ENCODE data around the gene TFF2. TPM values are rescaled to one million over a fixed set of nuclear protein-coding genes. Genes with fewer than 3 reads are reported as not detected.

Gene TFF2
- polyA plus RNA-seq, 1 of the 3 experiments (the other 2 are of a cell fraction), result not detected

DNA sequence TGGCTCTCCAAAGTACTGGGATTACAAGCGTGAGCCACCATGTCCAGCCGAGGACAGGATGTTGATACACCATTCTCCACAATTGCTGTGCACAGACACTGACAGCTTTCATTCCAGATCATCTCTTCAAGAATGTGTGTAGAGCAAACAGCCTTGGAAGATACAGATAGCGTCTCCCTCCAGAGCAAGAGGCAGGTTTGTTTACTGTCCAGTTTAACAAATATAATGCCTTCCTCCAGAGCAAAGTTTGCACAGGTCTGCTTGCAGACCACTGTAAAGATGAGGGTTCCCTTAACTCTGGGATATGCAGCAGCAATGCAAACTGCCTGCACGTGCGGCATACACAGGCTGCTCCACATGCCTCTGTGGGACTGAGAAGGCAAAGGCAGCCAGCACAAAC is 40.5 kb upstream of the TFF2 start:
- Histone ChIP-seq H3K9ac (no peak overlapping the region), H3K4me3 (ENCODE audit: low read depth in 2 of 2, low read length in 1 of 2) (no peak overlapping the region), H3K4me2 (no peak overlapping the region), H3K36me3 (replicated peaks in 1 of 2; ENCODE audit: control insufficient read depth in 1 of 2, insufficient read depth in 2 of 2, low read length in 1 of 2) (no peaks in the 10 kb centered on the region), H3K27me3 (ENCODE audit: insufficient read depth) (no peaks in the 10 kb centered on the region), H3K79me2 (ENCODE audit: insufficient read depth) (no peaks in the 10 kb centered on the region), H3K4me1 (ENCODE audit: control insufficient read depth in 1 of 2, insufficient read depth in 2 of 2, low read depth in 1 of 2, low read length in 1 of 2) (no peaks in the 10 kb centered on the region), H2AFZ (ENCODE audit: low read depth) (no peak overlapping the region), H3F3A (replicated peaks; ENCODE audit: insufficient read depth) (no peaks in the 10 kb centered on the region), H4K20me1 (ENCODE audit: insufficient read depth) (no peaks in the 10 kb centered on the region), H3K9me2 (no peaks in the 10 kb centered on the region), H3K27ac (ENCODE audit: low read depth in 2 of 2, low read length in 1 of 2) (no peak overlapping the region), H3K9me3 (no peaks in the 10 kb centered on the region)
- ChIA-PET POLR2A (no interaction called here), CTCF (no interaction called here)
- 47% methylated on average over 5 of the region's 5 CpGs for WGBS (ENCODE audit: low lambda C conversion rate)
- no peak for DNase-seq
- TF ChIP-seq MXI1 (IDR thresholded peaks at IDR 0.05; ENCODE audit: low read depth, low read length) (no peak), CHD2 (IDR thresholded peaks at IDR 0.05; ENCODE audit: low read length, partially characterized antibody) (no peak), POLR2AphosphoS5 (IDR thresholded peaks at IDR 0.05; ENCODE audit: low read depth, low read length) (no peak)
- TF ChIP-seq, protein P1, sequence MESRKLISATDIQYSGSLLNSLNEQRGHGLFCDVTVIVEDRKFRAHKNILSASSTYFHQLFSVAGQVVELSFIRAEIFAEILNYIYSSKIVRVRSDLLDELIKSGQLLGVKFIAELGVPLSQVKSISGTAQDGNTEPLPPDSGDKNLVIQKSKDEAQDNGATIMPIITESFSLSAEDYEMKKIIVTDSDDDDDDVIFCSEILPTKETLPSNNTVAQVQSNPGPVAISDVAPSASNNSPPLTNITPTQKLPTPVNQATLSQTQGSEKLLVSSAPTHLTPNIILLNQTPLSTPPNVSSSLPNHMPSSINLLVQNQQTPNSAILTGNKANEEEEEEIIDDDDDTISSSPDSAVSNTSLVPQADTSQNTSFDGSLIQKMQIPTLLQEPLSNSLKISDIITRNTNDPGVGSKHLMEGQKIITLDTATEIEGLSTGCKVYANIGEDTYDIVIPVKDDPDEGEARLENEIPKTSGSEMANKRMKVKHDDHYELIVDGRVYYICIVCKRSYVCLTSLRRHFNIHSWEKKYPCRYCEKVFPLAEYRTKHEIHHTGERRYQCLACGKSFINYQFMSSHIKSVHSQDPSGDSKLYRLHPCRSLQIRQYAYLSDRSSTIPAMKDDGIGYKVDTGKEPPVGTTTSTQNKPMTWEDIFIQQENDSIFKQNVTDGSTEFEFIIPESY (IDR thresholded peaks at IDR 0.05; ENCODE audit: borderline replicate concordance, low read depth), result no peak

DNA sequence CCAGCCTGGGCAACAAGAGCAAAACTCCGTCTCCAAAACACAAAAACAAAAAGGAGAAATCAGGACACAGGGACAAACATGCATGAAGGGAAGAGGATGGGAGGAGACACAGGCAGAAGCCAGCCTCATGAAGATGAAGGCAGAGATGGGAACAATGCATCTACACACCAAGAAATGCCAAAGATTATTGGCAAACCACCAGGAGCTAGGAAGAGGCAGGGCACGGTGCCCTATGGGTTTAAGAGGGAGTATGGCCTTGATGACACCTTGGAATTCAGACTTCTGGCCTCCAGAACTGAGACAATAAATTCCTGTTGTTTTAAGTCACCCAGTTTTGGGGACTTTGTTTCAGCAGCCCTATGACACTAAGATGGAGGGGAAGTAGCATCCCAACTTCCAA is 39.9 kb upstream of the TFF2 start:
- no peak overlapping the region for H3K9ac ChIP-seq
- no peaks in the 10 kb centered on the region for H3K9me2 ChIP-seq
- H4K20me1 ChIP-seq (ENCODE audit: insufficient read depth), result no peaks in the 10 kb centered on the region
- no peaks in the 10 kb centered on the region for H3F3A ChIP-seq (replicated peaks; ENCODE audit: insufficient read depth)
- DNase-seq, result no peak
- H3K4me2 ChIP-seq, result no peak overlapping the region
- no peaks in the 10 kb centered on the region for H3K79me2 ChIP-seq (ENCODE audit: insufficient read depth)
- H3K27ac ChIP-seq (ENCODE audit: low read depth in 2 of 2, low read length in 1 of 2), result no peak overlapping the region
- CTCF ChIA-PET, result no interaction called here
- POLR2A ChIA-PET, result no interaction called here
- H3K27me3 ChIP-seq (ENCODE audit: insufficient read depth), result no peaks in the 10 kb centered on the region
- no peak overlapping the region for H2AFZ ChIP-seq (ENCODE audit: low read depth)
- TF ChIP-seq SMC3 (IDR thresholded peaks at IDR 0.05; ENCODE audit: low read depth, low read length) (no peak), RFX5 (IDR thresholded peaks at IDR 0.05; ENCODE audit: low read length) (no peak), YY1 (IDR thresholded peaks at IDR 0.05; ENCODE audit: low read depth) (no peak), FOXM1 (IDR thresholded peaks at IDR 0.05; ENCODE audit: low read depth) (no peak), FOXJ3 (CRISPR knock-in tag; IDR thresholded peaks at IDR 0.05) (no peak), MEF2A (IDR thresholded peaks at IDR 0.05; ENCODE audit: borderline replicate concordance, low read depth) (no peak), CHD2 (IDR thresholded peaks at IDR 0.05; ENCODE audit: low read length, partially characterized antibody) (no peak)
- TF ChIP-seq, protein P2, sequence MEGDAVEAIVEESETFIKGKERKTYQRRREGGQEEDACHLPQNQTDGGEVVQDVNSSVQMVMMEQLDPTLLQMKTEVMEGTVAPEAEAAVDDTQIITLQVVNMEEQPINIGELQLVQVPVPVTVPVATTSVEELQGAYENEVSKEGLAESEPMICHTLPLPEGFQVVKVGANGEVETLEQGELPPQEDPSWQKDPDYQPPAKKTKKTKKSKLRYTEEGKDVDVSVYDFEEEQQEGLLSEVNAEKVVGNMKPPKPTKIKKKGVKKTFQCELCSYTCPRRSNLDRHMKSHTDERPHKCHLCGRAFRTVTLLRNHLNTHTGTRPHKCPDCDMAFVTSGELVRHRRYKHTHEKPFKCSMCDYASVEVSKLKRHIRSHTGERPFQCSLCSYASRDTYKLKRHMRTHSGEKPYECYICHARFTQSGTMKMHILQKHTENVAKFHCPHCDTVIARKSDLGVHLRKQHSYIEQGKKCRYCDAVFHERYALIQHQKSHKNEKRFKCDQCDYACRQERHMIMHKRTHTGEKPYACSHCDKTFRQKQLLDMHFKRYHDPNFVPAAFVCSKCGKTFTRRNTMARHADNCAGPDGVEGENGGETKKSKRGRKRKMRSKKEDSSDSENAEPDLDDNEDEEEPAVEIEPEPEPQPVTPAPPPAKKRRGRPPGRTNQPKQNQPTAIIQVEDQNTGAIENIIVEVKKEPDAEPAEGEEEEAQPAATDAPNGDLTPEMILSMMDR (IDR thresholded peaks at IDR 0.05), result no peak
- TF ChIP-seq, protein P3, sequence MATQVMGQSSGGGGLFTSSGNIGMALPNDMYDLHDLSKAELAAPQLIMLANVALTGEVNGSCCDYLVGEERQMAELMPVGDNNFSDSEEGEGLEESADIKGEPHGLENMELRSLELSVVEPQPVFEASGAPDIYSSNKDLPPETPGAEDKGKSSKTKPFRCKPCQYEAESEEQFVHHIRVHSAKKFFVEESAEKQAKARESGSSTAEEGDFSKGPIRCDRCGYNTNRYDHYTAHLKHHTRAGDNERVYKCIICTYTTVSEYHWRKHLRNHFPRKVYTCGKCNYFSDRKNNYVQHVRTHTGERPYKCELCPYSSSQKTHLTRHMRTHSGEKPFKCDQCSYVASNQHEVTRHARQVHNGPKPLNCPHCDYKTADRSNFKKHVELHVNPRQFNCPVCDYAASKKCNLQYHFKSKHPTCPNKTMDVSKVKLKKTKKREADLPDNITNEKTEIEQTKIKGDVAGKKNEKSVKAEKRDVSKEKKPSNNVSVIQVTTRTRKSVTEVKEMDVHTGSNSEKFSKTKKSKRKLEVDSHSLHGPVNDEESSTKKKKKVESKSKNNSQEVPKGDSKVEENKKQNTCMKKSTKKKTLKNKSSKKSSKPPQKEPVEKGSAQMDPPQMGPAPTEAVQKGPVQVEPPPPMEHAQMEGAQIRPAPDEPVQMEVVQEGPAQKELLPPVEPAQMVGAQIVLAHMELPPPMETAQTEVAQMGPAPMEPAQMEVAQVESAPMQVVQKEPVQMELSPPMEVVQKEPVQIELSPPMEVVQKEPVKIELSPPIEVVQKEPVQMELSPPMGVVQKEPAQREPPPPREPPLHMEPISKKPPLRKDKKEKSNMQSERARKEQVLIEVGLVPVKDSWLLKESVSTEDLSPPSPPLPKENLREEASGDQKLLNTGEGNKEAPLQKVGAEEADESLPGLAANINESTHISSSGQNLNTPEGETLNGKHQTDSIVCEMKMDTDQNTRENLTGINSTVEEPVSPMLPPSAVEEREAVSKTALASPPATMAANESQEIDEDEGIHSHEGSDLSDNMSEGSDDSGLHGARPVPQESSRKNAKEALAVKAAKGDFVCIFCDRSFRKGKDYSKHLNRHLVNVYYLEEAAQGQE (IDR thresholded peaks at IDR 0.05; ENCODE audit: low read depth, low read length), result no peak
- TF ChIP-seq, protein P1 (IDR thresholded peaks at IDR 0.05; ENCODE audit: borderline replicate concordance, low read depth), result no peak
- H3K9me3 ChIP-seq, result no peaks in the 10 kb centered on the region
- H3K4me1 ChIP-seq (ENCODE audit: control insufficient read depth in 1 of 2, insufficient read depth in 2 of 2, low read depth in 1 of 2, low read length in 1 of 2), result no peaks in the 10 kb centered on the region
- 15% methylated on average over 2 of the region's 2 CpGs for WGBS (ENCODE audit: low lambda C conversion rate)
- no peak overlapping the region for H3K4me3 ChIP-seq (ENCODE audit: low read depth in 2 of 2, low read length in 1 of 2)
- H3K36me3 ChIP-seq (replicated peaks in 1 of 2; ENCODE audit: control insufficient read depth in 1 of 2, insufficient read depth in 2 of 2, low read length in 1 of 2), result no peaks in the 10 kb centered on the region

Measured in SK-N-SH (cell line).